ENCODE measurements around the gene ASIC3.

GRCh38 chr7:151043959-151044358 lies 4.4 kb upstream of the ASIC3 start:
- TF ChIP-seq, protein P1, sequence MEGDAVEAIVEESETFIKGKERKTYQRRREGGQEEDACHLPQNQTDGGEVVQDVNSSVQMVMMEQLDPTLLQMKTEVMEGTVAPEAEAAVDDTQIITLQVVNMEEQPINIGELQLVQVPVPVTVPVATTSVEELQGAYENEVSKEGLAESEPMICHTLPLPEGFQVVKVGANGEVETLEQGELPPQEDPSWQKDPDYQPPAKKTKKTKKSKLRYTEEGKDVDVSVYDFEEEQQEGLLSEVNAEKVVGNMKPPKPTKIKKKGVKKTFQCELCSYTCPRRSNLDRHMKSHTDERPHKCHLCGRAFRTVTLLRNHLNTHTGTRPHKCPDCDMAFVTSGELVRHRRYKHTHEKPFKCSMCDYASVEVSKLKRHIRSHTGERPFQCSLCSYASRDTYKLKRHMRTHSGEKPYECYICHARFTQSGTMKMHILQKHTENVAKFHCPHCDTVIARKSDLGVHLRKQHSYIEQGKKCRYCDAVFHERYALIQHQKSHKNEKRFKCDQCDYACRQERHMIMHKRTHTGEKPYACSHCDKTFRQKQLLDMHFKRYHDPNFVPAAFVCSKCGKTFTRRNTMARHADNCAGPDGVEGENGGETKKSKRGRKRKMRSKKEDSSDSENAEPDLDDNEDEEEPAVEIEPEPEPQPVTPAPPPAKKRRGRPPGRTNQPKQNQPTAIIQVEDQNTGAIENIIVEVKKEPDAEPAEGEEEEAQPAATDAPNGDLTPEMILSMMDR (IDR thresholded peaks at IDR 0.05): no peak
- no peak for TF ChIP-seq POLR2A (IDR thresholded peaks at IDR 0.05)

All from right lobe of liver (tissue), 4 donors.